A549 (cell line): ENCODE results near the gene SRA1. TPM values are rescaled to one million over a fixed set of nuclear protein-coding genes. Genes with fewer than 3 reads are reported as not detected.

Experiments used
- CEBPB ChIP-seq, 2 experiments: fragments of >200 bp in 1 of 2; sonication (Bioruptor Twin) in 1 of 2; formaldehyde crosslinking in 1 of 2; IDR thresholded peaks; 2 replicates each; pipeline ENCODE4 v1.6.1; 2012 to 2016
- CHD2 ChIP-seq: fragments of 150-350 bp; IDR thresholded peaks from 2 replicates; pipeline ENCODE4 v1.6.1; 2014; ENCODE audit warnings: low read length; ENCODE audit not compliant: partially characterized antibody
- CHD4 ChIP-seq: fragments of 200-600 bp; sonication (generic); IDR thresholded peaks from 2 replicates; pipeline ENCODE4 v1.6.1; 2016; ENCODE audit warnings: antibody characterized with exemption, mild to moderate bottlenecking, borderline replicate concordance
- EHF ChIP-seq: fragments of 250-450 bp; sonication (Bioruptor Pico); IDR thresholded peaks from 2 replicates; pipeline ENCODE4 v1.5.0; 2020; ENCODE audit warnings: mild to moderate bottlenecking
- EHMT2 ChIP-seq: fragments of 200-600 bp; sonication (generic); IDR thresholded peaks from 2 replicates; pipeline ENCODE4 v1.6.1; 2016; ENCODE audit warnings: antibody characterized with exemption, low read depth, mild to moderate bottlenecking, moderate library complexity
- FOSL2 ChIP-seq, 2 experiments: fragments of 450-650 bp in 1 of 2; fragments of >200 bp in 1 of 2; sonication (Bioruptor Twin) in 1 of 2; formaldehyde crosslinking; IDR thresholded peaks; 2 replicates each; pipeline versions ENCODE4 v1.5.0 to v1.6.1; 2016 to 2020; ENCODE audit warnings: mild to moderate bottlenecking in 1 of 2, moderate library complexity in 1 of 2
- FOXS1 ChIP-seq: fragments of 250-450 bp; sonication (Bioruptor Pico); IDR thresholded peaks from 2 replicates; pipeline ENCODE4 v1.5.0; 2020; ENCODE audit warnings: mild to moderate bottlenecking, moderate library complexity
- HEYL ChIP-seq: fragments of 250-450 bp; sonication (Bioruptor Pico); IDR thresholded peaks from 2 replicates; pipeline ENCODE4 v1.8.0; 2021; ENCODE audit warnings: mild to moderate bottlenecking, moderate library complexity
- HOXA7 ChIP-seq: fragments of 250-450 bp; sonication (Bioruptor Pico); IDR thresholded peaks from 2 replicates; pipeline ENCODE4 v1.5.0; 2020; ENCODE audit warnings: mild to moderate bottlenecking, moderate library complexity
- HOXB13 ChIP-seq: fragments of 250-450 bp; sonication (Bioruptor Pico); IDR thresholded peaks from 2 replicates; pipeline ENCODE4 v1.5.0; 2020; ENCODE audit warnings: low read depth, mild to moderate bottlenecking, moderate library complexity
- JUNB ChIP-seq: fragments of >200 bp; sonication (Bioruptor Twin); formaldehyde crosslinking; IDR thresholded peaks from 2 replicates; pipeline ENCODE4 v1.6.1; 2016
- KDM5A ChIP-seq: fragments of 200-600 bp; sonication (generic); IDR thresholded peaks from 2 replicates; pipeline ENCODE4 v1.6.1; 2016; ENCODE audit warnings: antibody characterized with exemption, mild to moderate bottlenecking
- MAZ ChIP-seq: fragments of 150-350 bp; IDR thresholded peaks from 2 replicates; pipeline ENCODE4 v1.6.1; 2014; ENCODE audit warnings: antibody characterized with exemption, low read depth, low read length, borderline replicate concordance
- NFE2L2 ChIP-seq: fragments of 150-350 bp; conservative IDR thresholded peaks from 2 replicates; pipeline ENCODE4 v1.6.1; 2014; ENCODE audit warnings: low read length
- POLR2A ChIP-seq: IDR thresholded peaks from 2 replicates; pipeline ENCODE4 v1.6.1; 2012; ENCODE audit warnings: mild to moderate bottlenecking, low read length
- POLR2AphosphoS2 ChIP-seq: conservative IDR thresholded peaks from 2 replicates; pipeline ENCODE4 v1.6.1; 2012; ENCODE audit warnings: low read length, improper control_type of control experiment, inconsistent platforms
- RARB ChIP-seq: fragments of 250-450 bp; sonication (Bioruptor Pico); IDR thresholded peaks from 2 replicates; pipeline ENCODE4 v1.8.0; 2021; ENCODE audit warnings: mild to moderate bottlenecking, moderate library complexity
- RCOR1 ChIP-seq: fragments of 150-350 bp; IDR thresholded peaks from 2 replicates; pipeline ENCODE4 v1.6.1; 2014; ENCODE audit warnings: antibody characterized with exemption, low read length, low read depth
- SMC3 ChIP-seq: fragments of >200 bp; sonication (Bioruptor Twin); formaldehyde crosslinking; IDR thresholded peaks from 3 replicates; pipeline ENCODE4 v1.6.1; 2018; ENCODE audit warnings: inconsistent platforms
- SREBF2 ChIP-seq: fragments of 450-650 bp; IDR thresholded peaks from 2 replicates; pipeline ENCODE4 v1.6.1; 2014; ENCODE audit warnings: mild to moderate bottlenecking, moderate library complexity
- TFCP2L1 ChIP-seq: fragments of 250-450 bp; sonication (Bioruptor Pico); IDR thresholded peaks from 2 replicates; pipeline ENCODE4 v1.5.0; 2021; ENCODE audit warnings: mild to moderate bottlenecking
- ZC3H11A ChIP-seq: fragments of 450-650 bp; IDR thresholded peaks from 2 replicates; pipeline ENCODE4 v1.6.1; 2014; ENCODE audit warnings: antibody characterized with exemption, mild to moderate bottlenecking
- polyA plus RNA-seq, 4 experiments: library from polyadenylated mRNA; depleted of rRNA in 3 of 4; stranded (reverse); fragments of >200 nt; fragmentation: RNase III in 1 of 4; extraction: RNeasy Plus Mini Kit Qiagen cat#74134 plus additional on column Dnase treatment in 1 of 4; gene quantifications; 2 replicates in 3 of 4; 3 replicates in 1 of 4; pipeline ENCODE4 v1.2.3, GENCODE V29; 2011 to 2017
- TF ChIP-seq, protein P1 (sequence below): fragments of >200 bp; sonication (Bioruptor Twin); formaldehyde crosslinking; IDR thresholded peaks from 2 replicates; pipeline ENCODE4 v1.6.1; 2016
- TF ChIP-seq, protein P2 (sequence below): fragments of 450-650 bp; IDR thresholded peaks from 2 replicates; pipeline ENCODE4 v1.6.1; 2014; ENCODE audit warnings: antibody characterized with exemption
- TF ChIP-seq, protein P3 (sequence below): IDR thresholded peaks from 2 replicates; pipeline ENCODE4 v1.6.1; 2012; ENCODE audit warnings: low read depth, borderline replicate concordance
- TF ChIP-seq, protein P4 (sequence below): fragments of 250-450 bp; sonication (Bioruptor Pico); IDR thresholded peaks from 2 replicates; pipeline ENCODE4 v1.5.0; 2020; ENCODE audit warnings: low read depth, mild to moderate bottlenecking, moderate library complexity
- TF ChIP-seq, protein P5 (sequence below): fragments of 150-350 bp; IDR thresholded peaks from 2 replicates; pipeline ENCODE4 v1.6.1; 2014; ENCODE audit warnings: low read depth, mild to moderate bottlenecking, low read length

SRA1 gene
- polyA plus RNA-seq, 2 of the 4 experiments (the other 2 are of a cell fraction): 28.6 to 50.8 TPM

DNA sequence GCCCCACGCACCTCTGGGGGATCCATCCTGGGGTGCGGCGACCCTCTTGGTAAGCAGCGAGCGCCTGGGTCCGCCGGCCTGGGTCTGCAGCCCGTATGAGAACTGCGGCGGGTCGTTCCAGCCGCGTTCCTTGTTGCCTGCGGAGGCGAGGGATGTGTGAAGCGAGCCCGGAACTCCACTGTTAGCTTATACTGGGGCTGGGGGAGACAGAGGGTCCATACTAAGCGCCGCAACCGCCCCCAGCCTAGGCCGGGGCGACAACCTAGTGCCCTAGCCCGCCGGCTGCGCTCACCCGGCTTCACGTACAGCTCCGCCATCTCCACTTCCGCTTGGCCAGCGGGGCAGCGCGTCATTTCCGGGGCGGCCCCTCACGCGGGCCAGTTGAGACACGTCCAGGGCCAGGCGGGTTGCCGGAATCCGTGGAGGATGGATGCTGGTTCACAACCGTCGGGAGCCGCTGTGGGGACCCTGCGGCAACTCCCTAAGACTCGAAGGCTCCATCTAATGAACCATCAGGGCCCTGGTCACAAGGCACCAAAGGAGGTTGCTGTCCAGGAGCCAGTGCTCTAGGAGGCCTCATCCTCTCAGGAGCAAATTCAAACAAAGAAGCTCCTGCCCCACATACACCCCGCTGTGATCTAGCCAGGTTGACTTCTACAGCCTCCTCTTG is at the start of gene SRA1 (continued):
- TF ChIP-seq, protein P1, sequence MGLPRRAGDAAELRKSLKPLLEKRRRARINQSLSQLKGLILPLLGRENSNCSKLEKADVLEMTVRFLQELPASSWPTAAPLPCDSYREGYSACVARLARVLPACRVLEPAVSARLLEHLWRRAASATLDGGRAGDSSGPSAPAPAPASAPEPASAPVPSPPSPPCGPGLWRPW: no peak
- TF ChIP-seq EHF (CRISPR knock-in tag) (no peak), ZC3H11A (no peak), POLR2AphosphoS2 (no peak; the same call in none of the 2 replicates), FOSL2 (IDR thresholded peaks at IDR 0.05) (no peak), FOSL2 (CRISPR knock-in tag; IDR thresholded peaks at IDR 0.05) (no peak), RARB (CRISPR knock-in tag) (no peak), CHD4 (no peak), MAZ (no peak), KDM5A (no peak), TFCP2L1 (CRISPR knock-in tag) (peak; percentile 65; the same call in 1 of the 2 replicates), NFE2L2 (no peak), FOXS1 (CRISPR knock-in tag) (no peak), SREBF2 (no peak), HOXB13 (CRISPR knock-in tag) (no peak), POLR2A (peak; percentile 97), CEBPB (IDR thresholded peaks at IDR 0.05) (0 out of 4 replicates have a peak, but pooled peaks of 1 of the 2 experiments have one; percentile 8), JUNB (no peak), EHMT2 (no peak), HEYL (CRISPR knock-in tag) (no peak), SMC3 (no peak), HOXA7 (0 out of 2 replicates have a peak, but pooled peaks have one; percentile 9), RCOR1 (no peak), CHD2 (no peak)
- TF ChIP-seq, protein P2, sequence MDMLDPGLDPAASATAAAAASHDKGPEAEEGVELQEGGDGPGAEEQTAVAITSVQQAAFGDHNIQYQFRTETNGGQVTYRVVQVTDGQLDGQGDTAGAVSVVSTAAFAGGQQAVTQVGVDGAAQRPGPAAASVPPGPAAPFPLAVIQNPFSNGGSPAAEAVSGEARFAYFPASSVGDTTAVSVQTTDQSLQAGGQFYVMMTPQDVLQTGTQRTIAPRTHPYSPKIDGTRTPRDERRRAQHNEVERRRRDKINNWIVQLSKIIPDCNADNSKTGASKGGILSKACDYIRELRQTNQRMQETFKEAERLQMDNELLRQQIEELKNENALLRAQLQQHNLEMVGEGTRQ: 0 out of 2 replicates have a peak, but pooled peaks have one; percentile 26
- TF ChIP-seq, protein P3, sequence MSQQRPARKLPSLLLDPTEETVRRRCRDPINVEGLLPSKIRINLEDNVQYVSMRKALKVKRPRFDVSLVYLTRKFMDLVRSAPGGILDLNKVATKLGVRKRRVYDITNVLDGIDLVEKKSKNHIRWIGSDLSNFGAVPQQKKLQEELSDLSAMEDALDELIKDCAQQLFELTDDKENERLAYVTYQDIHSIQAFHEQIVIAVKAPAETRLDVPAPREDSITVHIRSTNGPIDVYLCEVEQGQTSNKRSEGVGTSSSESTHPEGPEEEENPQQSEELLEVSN: peak; percentile 64; the same call in 1 of the 2 replicates
- TF ChIP-seq, protein P4, sequence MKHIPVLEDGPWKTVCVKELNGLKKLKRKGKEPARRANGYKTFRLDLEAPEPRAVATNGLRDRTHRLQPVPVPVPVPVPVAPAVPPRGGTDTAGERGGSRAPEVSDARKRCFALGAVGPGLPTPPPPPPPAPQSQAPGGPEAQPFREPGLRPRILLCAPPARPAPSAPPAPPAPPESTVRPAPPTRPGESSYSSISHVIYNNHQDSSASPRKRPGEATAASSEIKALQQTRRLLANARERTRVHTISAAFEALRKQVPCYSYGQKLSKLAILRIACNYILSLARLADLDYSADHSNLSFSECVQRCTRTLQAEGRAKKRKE (CRISPR knock-in tag): no peak
- TF ChIP-seq, protein P5, sequence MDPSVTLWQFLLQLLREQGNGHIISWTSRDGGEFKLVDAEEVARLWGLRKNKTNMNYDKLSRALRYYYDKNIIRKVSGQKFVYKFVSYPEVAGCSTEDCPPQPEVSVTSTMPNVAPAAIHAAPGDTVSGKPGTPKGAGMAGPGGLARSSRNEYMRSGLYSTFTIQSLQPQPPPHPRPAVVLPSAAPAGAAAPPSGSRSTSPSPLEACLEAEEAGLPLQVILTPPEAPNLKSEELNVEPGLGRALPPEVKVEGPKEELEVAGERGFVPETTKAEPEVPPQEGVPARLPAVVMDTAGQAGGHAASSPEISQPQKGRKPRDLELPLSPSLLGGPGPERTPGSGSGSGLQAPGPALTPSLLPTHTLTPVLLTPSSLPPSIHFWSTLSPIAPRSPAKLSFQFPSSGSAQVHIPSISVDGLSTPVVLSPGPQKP: no peak
- TF ChIP-seq, all 56 proteins: peak for 15
